Measurements from ENCODE around the gene JUND.

The JUND gene

GRCh38 chr19:18308051-18308947 is 26.9 kb upstream of the JUND start:
- no peak for DNase-seq

- DNase-seq: no peak
These were observed 25.9 kb upstream of the JUND start for GRCh38 chr19:18307271-18307681.

- peak; percentile 27 for DNase-seq
These were observed 25.5 kb upstream of the JUND start for GRCh38 chr19:18306888-18307260.

GRCh38 chr19:18306209-18306887 is 24.9 kb upstream of the JUND start:
- DNase-seq: no peak

- DNase-seq: peak; percentile 75
These were observed 23.3 kb upstream of the JUND start for GRCh38 chr19:18304458-18305310.

GRCh38 chr19:18304208-18304457 is 22.7 kb upstream of the JUND start:
- no peak for DNase-seq

GRCh38 chr19:18301718-18302111 is 20.3 kb upstream of the JUND start:
- no peak for DNase-seq

GRCh38 chr19:18300930-18301717 is 19.7 kb upstream of the JUND start:
- no peak for DNase-seq

GRCh38 chr19:18299654-18300053 is 18.2 kb upstream of the JUND start:
- DNase-seq: no peak

GRCh38 chr19:18298601-18299000 is 17.2 kb upstream of the JUND start:
- no peak for DNase-seq

- no peak for DNase-seq
These were observed 15.9 kb upstream of the JUND start for GRCh38 chr19:18297308-18297707.

GRCh38 chr19:18295034-18295451 is 13.6 kb upstream of the JUND start:
- DNase-seq: no peak

GRCh38 chr19:18294467-18294864 is 13.0 kb upstream of the JUND start:
- peak; percentile 82 for DNase-seq

GRCh38 chr19:18293642-18294466 is 12.4 kb upstream of the JUND start:
- DNase-seq: no peak

GRCh38 chr19:18292810-18293641 is 11.6 kb upstream of the JUND start:
- no peak for DNase-seq

- no peak for DNase-seq
These were observed 11.0 kb upstream of the JUND start for GRCh38 chr19:18292462-18292809.

GRCh38 chr19:18291590-18292461 is 10.4 kb upstream of the JUND start:
- peak; percentile 65 for DNase-seq

- no peak for DNase-seq
These were observed 9.7 kb upstream of the JUND start for GRCh38 chr19:18291019-18291524.

- peak; percentile 83 for DNase-seq
These were observed 9.0 kb upstream of the JUND start for GRCh38 chr19:18290302-18291018.

All from activated effector memory CD4-positive, alpha-beta T cell treated with Interleukin-2 at 50 U/mL for 16 hours (primary cell).